ENCODE measurements around the gene LAMB3.

The LAMB3 gene

GRCh38 chr1:209647156-209647555 lies 5.1 kb downstream of the LAMB3 start:
- no peak for TF ChIP-seq CTCF (IDR thresholded peaks at IDR 0.05; ENCODE audit: low read depth, low read length)
- H3K4me3 ChIP-seq (ENCODE audit: low read depth, low read length), result no peak overlapping the region
- no peak for DNase-seq (ENCODE audit: low read depth, low spot score)
- in situ Hi-C loops (cut with HindIII; ENCODE audit: low sequenced_read_pairs), result no loop called here

DNA sequence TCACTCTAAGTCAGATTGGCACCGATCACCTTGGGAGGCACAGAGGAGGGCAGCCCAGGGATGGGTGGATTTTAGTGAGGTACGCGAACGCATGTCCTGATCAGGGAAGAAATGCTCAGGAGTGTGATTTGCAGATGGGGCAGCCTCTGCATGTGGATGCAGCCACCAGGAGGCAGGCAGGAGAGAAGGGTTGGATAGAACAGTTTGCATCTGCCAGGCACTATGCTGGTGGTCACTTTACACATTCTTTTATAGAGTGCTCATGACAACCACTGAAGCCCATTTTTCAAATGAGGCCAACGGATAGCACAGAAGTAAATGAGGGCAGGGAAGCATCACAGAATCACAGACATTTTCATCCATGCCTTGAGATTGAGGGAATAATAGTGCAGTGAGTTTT lies 5.7 kb downstream of the LAMB3 start:
- no peak overlapping the region for H3K4me3 ChIP-seq (ENCODE audit: low read depth, low read length)
- DNase-seq (ENCODE audit: low read depth, low spot score), result peak; percentile 58
- peak; percentile 52 for TF ChIP-seq CTCF (IDR thresholded peaks at IDR 0.05; ENCODE audit: low read depth, low read length)
- in situ Hi-C loops (cut with HindIII; ENCODE audit: low sequenced_read_pairs), result no loop called here

GRCh38 chr1:209645574-209646452 lies 6.4 kb downstream of the LAMB3 start:
- in situ Hi-C loops (cut with HindIII; ENCODE audit: low sequenced_read_pairs), result no loop called here
- H3K4me3 ChIP-seq (ENCODE audit: low read depth, low read length), result no peak overlapping the region
- TF ChIP-seq CTCF (IDR thresholded peaks at IDR 0.05; ENCODE audit: low read depth, low read length), result no peak
- no peak for DNase-seq (ENCODE audit: low read depth, low spot score)

GRCh38 chr1:209643285-209644020 lies 8.8 kb downstream of the LAMB3 start:
- in situ Hi-C loops (cut with HindIII; ENCODE audit: low sequenced_read_pairs), result no loop called here
- DNase-seq (ENCODE audit: low read depth, low spot score), result no peak
- H3K4me3 ChIP-seq (ENCODE audit: low read depth, low read length), result no peak overlapping the region
- no peak for TF ChIP-seq CTCF (IDR thresholded peaks at IDR 0.05; ENCODE audit: low read depth, low read length)

- H3K4me3 ChIP-seq (ENCODE audit: low read depth, low read length), result no peak overlapping the region
- no peak for DNase-seq (ENCODE audit: low read depth, low spot score)
- no peak for TF ChIP-seq CTCF (IDR thresholded peaks at IDR 0.05; ENCODE audit: low read depth, low read length)
- in situ Hi-C loops (cut with HindIII; ENCODE audit: low sequenced_read_pairs), result no loop called here
Observed at GRCh38 chr1:209642816-209643215, 9.4 kb downstream of the LAMB3 start.

- no peak for TF ChIP-seq CTCF (IDR thresholded peaks at IDR 0.05; ENCODE audit: low read depth, low read length)
- no peak for DNase-seq (ENCODE audit: low read depth, low spot score)
- in situ Hi-C loops (cut with HindIII; ENCODE audit: low sequenced_read_pairs), result no loop called here
- no peak overlapping the region for H3K4me3 ChIP-seq (ENCODE audit: low read depth, low read length)
Observed at GRCh38 chr1:209641832-209642172, 10.4 kb downstream of the LAMB3 start.
